Loucy (cell line): ENCODE results near the gene SPP1.

Experiments used
- H2AFZ ChIP-seq: fragments of 200-600 bp; sonication (generic); 2 replicates; pipeline ENCODE4 v1.6.0; 2016; ENCODE audit warnings: antibody characterized with exemption, mild to moderate bottlenecking, low read length, moderate library complexity
- H3F3A ChIP-seq: fragments of 200-600 bp; 2 replicates; pipeline ENCODE4 v1.6.0; 2016; ENCODE audit warnings: antibody characterized with exemption, low read depth, mild to moderate bottlenecking
- H3K27me3 ChIP-seq: fragments of 200-600 bp; sonication (generic); 2 replicates; pipeline ENCODE4 v1.6.1; 2014; ENCODE audit warnings: low read length, mild to moderate bottlenecking; ENCODE audit not compliant: insufficient read depth, poor library complexity, severe bottlenecking
- H3K36me3 ChIP-seq: fragments of 200-600 bp; sonication (generic); 2 replicates; pipeline ENCODE4 v1.6.1; 2016; ENCODE audit warnings: low read length; ENCODE audit not compliant: insufficient read depth
- H3K4me1 ChIP-seq: fragments of 200-600 bp; sonication (generic); 2 replicates; pipeline ENCODE4 v1.5.1; 2014; ENCODE audit warnings: low read length, mild to moderate bottlenecking; ENCODE audit not compliant: insufficient read depth, poor library complexity, severe bottlenecking
- H3K4me2 ChIP-seq: fragments of 200-600 bp; sonication (generic); 2 replicates; pipeline ENCODE4 v1.6.0; 2014; ENCODE audit warnings: antibody characterized with exemption, low read length, low read depth, mild to moderate bottlenecking; ENCODE audit not compliant: poor library complexity, severe bottlenecking
- H3K4me3 ChIP-seq: fragments of 200-600 bp; sonication (generic); 2 replicates; pipeline ENCODE4 v1.5.1; 2014; ENCODE audit warnings: low read length, mild to moderate bottlenecking, mixed read lengths; ENCODE audit not compliant: poor library complexity, severe bottlenecking
- H3K79me2 ChIP-seq: fragments of 200-600 bp; sonication (generic); 2 replicates; pipeline ENCODE4 v1.6.1; 2014; ENCODE audit warnings: low read length; ENCODE audit not compliant: insufficient read depth
- H3K9ac ChIP-seq: fragments of 200-600 bp; sonication (generic); 2 replicates; pipeline ENCODE4 v1.6.0; 2014; ENCODE audit warnings: mild to moderate bottlenecking, low read depth, low read length, moderate library complexity; ENCODE audit not compliant: poor library complexity, severe bottlenecking
- H3K9me2 ChIP-seq: fragments of 200-600 bp; sonication (generic); replicated peaks from 2 replicates; pipeline ENCODE4 v1.6.1; 2016; ENCODE audit warnings: low read depth, low read length, mixed read lengths
- H3K9me3 ChIP-seq: fragments of 200-600 bp; sonication (generic); 2 replicates; pipeline ENCODE4 v1.6.1; 2014; ENCODE audit warnings: mild to moderate bottlenecking, antibody characterized with exemption, low read length, low read depth; ENCODE audit not compliant: insufficient read depth
- H4K20me1 ChIP-seq: fragments of 200-600 bp; sonication (generic); 2 replicates; pipeline ENCODE4 v1.6.0; 2014; ENCODE audit warnings: antibody characterized with exemption, low read length, mild to moderate bottlenecking; ENCODE audit not compliant: insufficient read depth, poor library complexity, severe bottlenecking
- EZH2phosphoT487 ChIP-seq: fragments of 200-600 bp; IDR thresholded peaks from 2 replicates; pipeline ENCODE4 v1.6.1; 2018; ENCODE audit warnings: antibody characterized with exemption, mild to moderate bottlenecking, moderate library complexity, borderline replicate concordance
- TF ChIP-seq, protein P1 (sequence below): fragments of 200-600 bp; sonication (generic); conservative IDR thresholded peaks from 2 replicates; pipeline ENCODE4 v1.5.1; 2014; ENCODE audit warnings: mild to moderate bottlenecking, antibody characterized with exemption, low read length

SPP1 gene

DNA sequence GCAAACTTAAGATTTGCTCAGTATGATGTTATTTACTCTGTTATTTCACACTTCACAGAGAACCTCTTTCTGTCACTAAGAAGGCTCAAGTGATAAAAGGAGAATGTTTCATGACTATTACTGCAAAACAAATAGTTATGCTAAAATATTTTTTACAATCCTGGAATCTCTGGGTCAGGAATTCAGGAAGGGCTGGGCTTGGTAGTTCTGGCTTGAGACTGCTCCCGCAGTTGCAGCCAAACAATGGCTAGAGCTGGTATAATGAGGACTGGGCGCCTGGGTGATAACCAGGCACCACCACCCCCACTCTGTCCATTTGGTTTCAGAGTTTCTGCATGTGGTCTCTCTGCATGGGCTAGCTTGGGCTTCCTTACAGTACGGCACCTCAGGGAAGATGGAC, 28.7 kb upstream of the SPP1 start:
- Histone ChIP-seq H4K20me1 (no peaks in the 10 kb centered on the region), H3K9me3 (no peaks in the 10 kb centered on the region), H3K4me2 (no peak overlapping the region), H3F3A (no peaks in the 10 kb centered on the region), H3K79me2 (no peaks in the 10 kb centered on the region), H3K9me2 (no peaks in the 10 kb centered on the region), H2AFZ (no peak overlapping the region), H3K4me3 (no peak overlapping the region), H3K4me1 (no peaks in the 10 kb centered on the region), H3K36me3 (no peaks in the 10 kb centered on the region), H3K27me3 (no peaks in the 10 kb centered on the region), H3K9ac (no peak overlapping the region)
- TF ChIP-seq, protein P1, sequence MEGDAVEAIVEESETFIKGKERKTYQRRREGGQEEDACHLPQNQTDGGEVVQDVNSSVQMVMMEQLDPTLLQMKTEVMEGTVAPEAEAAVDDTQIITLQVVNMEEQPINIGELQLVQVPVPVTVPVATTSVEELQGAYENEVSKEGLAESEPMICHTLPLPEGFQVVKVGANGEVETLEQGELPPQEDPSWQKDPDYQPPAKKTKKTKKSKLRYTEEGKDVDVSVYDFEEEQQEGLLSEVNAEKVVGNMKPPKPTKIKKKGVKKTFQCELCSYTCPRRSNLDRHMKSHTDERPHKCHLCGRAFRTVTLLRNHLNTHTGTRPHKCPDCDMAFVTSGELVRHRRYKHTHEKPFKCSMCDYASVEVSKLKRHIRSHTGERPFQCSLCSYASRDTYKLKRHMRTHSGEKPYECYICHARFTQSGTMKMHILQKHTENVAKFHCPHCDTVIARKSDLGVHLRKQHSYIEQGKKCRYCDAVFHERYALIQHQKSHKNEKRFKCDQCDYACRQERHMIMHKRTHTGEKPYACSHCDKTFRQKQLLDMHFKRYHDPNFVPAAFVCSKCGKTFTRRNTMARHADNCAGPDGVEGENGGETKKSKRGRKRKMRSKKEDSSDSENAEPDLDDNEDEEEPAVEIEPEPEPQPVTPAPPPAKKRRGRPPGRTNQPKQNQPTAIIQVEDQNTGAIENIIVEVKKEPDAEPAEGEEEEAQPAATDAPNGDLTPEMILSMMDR = no peak
- no peak for TF ChIP-seq EZH2phosphoT487

DNA sequence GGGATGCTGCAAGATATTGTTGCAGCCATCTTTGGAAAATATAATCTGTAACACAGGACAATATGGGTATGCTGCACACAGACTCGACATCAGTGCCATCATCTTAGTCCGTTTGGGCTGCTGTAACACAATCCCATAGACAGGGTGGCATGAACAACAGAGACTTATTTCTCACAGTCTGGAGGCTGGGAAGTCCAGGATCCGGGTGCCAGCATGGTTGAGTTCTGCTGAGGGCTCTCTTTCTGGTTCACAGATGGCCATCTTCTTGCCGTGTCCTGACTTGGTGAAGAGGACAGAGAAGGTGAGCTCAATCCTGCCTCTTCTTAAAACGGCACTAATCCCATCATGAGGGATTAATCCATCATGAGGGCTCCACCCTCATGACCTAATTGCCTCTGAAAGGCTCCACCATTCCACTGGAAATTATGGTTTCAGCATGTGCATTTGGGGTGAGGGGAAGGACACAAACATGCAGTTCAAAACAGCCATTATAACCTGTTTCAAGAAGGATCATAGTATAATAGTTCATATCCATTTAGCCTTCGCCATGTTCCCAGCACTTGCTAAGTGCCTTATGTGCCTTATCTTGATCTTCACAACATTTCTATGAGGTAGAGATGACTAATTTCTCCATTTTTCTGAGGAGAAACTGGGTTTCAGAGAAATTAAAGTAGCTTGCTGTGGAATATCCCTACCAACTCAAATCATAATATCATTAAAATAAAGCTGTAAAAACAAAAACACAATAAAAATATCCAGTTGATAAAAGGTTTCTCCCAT, 27.9 kb upstream of the SPP1 start:
- H3K4me3 ChIP-seq = no peak overlapping the region
- no peaks in the 10 kb centered on the region for H3K9me3 ChIP-seq
- no peaks in the 10 kb centered on the region for H4K20me1 ChIP-seq
- no peaks in the 10 kb centered on the region for H3K27me3 ChIP-seq
- H2AFZ ChIP-seq = no peak overlapping the region
- H3K4me1 ChIP-seq = no peaks in the 10 kb centered on the region
- no peak for TF ChIP-seq EZH2phosphoT487
- TF ChIP-seq, protein P1 = no peak
- no peaks in the 10 kb centered on the region for H3K79me2 ChIP-seq
- no peaks in the 10 kb centered on the region for H3K9me2 ChIP-seq
- H3K36me3 ChIP-seq = no peaks in the 10 kb centered on the region
- no peaks in the 10 kb centered on the region for H3F3A ChIP-seq
- H3K4me2 ChIP-seq = no peak overlapping the region
- H3K9ac ChIP-seq = no peak overlapping the region

DNA sequence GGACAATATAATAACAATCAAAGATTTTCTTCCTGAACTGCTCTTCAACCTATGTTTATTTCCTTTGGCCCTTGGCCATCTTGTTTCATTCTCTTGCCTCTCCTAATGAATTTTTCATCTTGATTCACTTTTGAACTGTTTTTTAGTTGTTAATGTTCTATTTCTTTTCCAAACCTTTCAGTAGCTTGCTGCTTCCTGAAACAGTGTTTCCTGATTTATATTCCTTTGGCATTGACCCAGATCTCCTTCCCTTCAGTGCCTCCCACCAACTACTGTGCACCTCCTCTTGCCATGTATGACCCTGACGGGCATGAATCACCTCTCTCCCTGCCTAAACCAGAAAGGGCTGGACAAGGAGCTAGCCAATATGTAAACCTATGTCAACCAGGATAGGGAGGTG, 25.6 kb upstream of the SPP1 start:
- Histone ChIP-seq H3K4me2 (no peak overlapping the region), H3F3A (no peaks in the 10 kb centered on the region), H3K4me3 (no peak overlapping the region), H3K27me3 (no peaks in the 10 kb centered on the region), H3K9me2 (no peaks in the 10 kb centered on the region), H3K9me3 (no peaks in the 10 kb centered on the region), H3K36me3 (no peaks in the 10 kb centered on the region), H3K4me1 (peaks cover 6% of the 10 kb centered on the region), H4K20me1 (no peaks in the 10 kb centered on the region), H3K79me2 (no peaks in the 10 kb centered on the region), H3K9ac (no peak overlapping the region), H2AFZ (no peak overlapping the region)
- TF ChIP-seq, protein P1 = no peak
- no peak for TF ChIP-seq EZH2phosphoT487
